Neutrophil (primary cell): Measurements from ENCODE around the gene UGT1A4.

ENCODE experiments used
- H3K27ac ChIP-seq: fragments of 200-600 bp; sonication (generic); 2 replicates; pipeline ENCODE4 v1.5.1; 2016; ENCODE audit warnings: mild to moderate bottlenecking, moderate library complexity
- H3K27me3 ChIP-seq: fragments of 200-600 bp; sonication (generic); 2 replicates; pipeline ENCODE4 v1.6.0; 2016; ENCODE audit warnings: mild to moderate bottlenecking
- H3K36me3 ChIP-seq: fragments of 200-600 bp; sonication (generic); 2 replicates; pipeline ENCODE4 v1.5.1; 2017
- H3K4me1 ChIP-seq, 2 experiments: fragments of 200-600 bp in 1 of 2; sonication (generic) in 1 of 2; 1 replicate in 1 of 2; 2 replicates in 1 of 2; pipeline versions ENCODE4 v1.5.1 to v1.6.1; 2013 to 2016; ENCODE audit warnings: low read depth in 1 of 2, low read length in 1 of 2, mild to moderate bottlenecking in 1 of 2, moderate library complexity in 1 of 2; ENCODE audit not compliant: control insufficient read depth in 1 of 2, insufficient read depth in 1 of 2
- H3K4me3 ChIP-seq, 2 experiments: fragments of 200-600 bp in 1 of 2; sonication (generic) in 1 of 2; 1 replicate in 1 of 2; 2 replicates in 1 of 2; pipeline ENCODE4 v1.5.1; 2013 to 2016; ENCODE audit warnings: low read depth in 1 of 2, low read length in 1 of 2, mild to moderate bottlenecking in 1 of 2, moderate library complexity in 1 of 2
- H3K9me3 ChIP-seq: fragments of 200-600 bp; sonication (generic); 2 replicates; pipeline ENCODE4 v1.5.1; 2016
- CTCF ChIP-seq: fragments of 200-600 bp; sonication (generic); IDR thresholded peaks from 2 replicates; pipeline ENCODE4 v1.5.1; 2016; ENCODE audit warnings: antibody characterized with exemption

UGT1A4 gene

GRCh38 chr2:233791151-233791882 lies 72.8 kb downstream of the UGT1A4 start:
- no peaks in the 10 kb centered on the region for H3K9me3 ChIP-seq
- no peaks in the 10 kb centered on the region for H3K36me3 ChIP-seq
- H3K4me3 ChIP-seq = no peak overlapping the region
- H3K27ac ChIP-seq = no peak overlapping the region
- no peaks in the 10 kb centered on the region for H3K27me3 ChIP-seq
- no peaks in the 10 kb centered on the region for H3K4me1 ChIP-seq
- no peak for TF ChIP-seq CTCF

- H3K36me3 ChIP-seq = no peaks in the 10 kb centered on the region
- H3K9me3 ChIP-seq = no peaks in the 10 kb centered on the region
- no peak for TF ChIP-seq CTCF
- no peaks in the 10 kb centered on the region for H3K4me1 ChIP-seq
- no peaks in the 10 kb centered on the region for H3K27me3 ChIP-seq
- H3K4me3 ChIP-seq = no peak overlapping the region
- H3K27ac ChIP-seq = no peak overlapping the region
Observed at GRCh38 chr2:233791883-233792329, 73.4 kb downstream of the UGT1A4 start.

- Histone ChIP-seq H3K36me3 (no peaks in the 10 kb centered on the region), H3K4me1 (no peaks in the 10 kb centered on the region), H3K27ac (no peak overlapping the region), H3K4me3 (no peak overlapping the region), H3K27me3 (no peaks in the 10 kb centered on the region), H3K9me3 (no peaks in the 10 kb centered on the region)
- TF ChIP-seq CTCF = no peak
Observed at GRCh38 chr2:233792720-233793119, 74.2 kb downstream of the UGT1A4 start.

GRCh38 chr2:233793465-233794127 lies 75.1 kb downstream of the UGT1A4 start:
- no peaks in the 10 kb centered on the region for H3K27me3 ChIP-seq
- H3K36me3 ChIP-seq = no peaks in the 10 kb centered on the region
- no peak overlapping the region for H3K27ac ChIP-seq
- no peaks in the 10 kb centered on the region for H3K4me1 ChIP-seq
- no peak overlapping the region for H3K4me3 ChIP-seq
- TF ChIP-seq CTCF = no peak
- H3K9me3 ChIP-seq = no peaks in the 10 kb centered on the region

- Histone ChIP-seq H3K9me3 (no peaks in the 10 kb centered on the region), H3K27me3 (no peaks in the 10 kb centered on the region), H3K4me3 (no peak overlapping the region), H3K4me1 (no peaks in the 10 kb centered on the region), H3K36me3 (no peaks in the 10 kb centered on the region), H3K27ac (no peak overlapping the region)
- no peak for TF ChIP-seq CTCF
Observed at GRCh38 chr2:233794128-233794658, 75.7 kb downstream of the UGT1A4 start.
